Measurements from ENCODE around the gene CD200R1.

CD200R1 gene

GRCh38 chr3:112974894-112975293, at the start of gene CD200R1:
TSS of gene CD200R1 (minus strand) at chr3:112975103. CDS start at chr3:112974857, 246 bp downstream.
- DNase-seq (ENCODE audit: low read depth): no peak
- no peak within 1 kb of the TSS for H3K4me3 ChIP-seq (ENCODE audit: low read depth, low read length)

GRCh38 chr3:113021471-113021870, 46.6 kb upstream of the CD200R1 start:
- H3K4me3 ChIP-seq (ENCODE audit: low read depth, low read length): no peak overlapping the region
- no peak for DNase-seq (ENCODE audit: low read depth)

GRCh38 chr3:113019182-113020137, 44.6 kb upstream of the CD200R1 start:
- H3K4me3 ChIP-seq (ENCODE audit: low read depth, low read length): peak overlapping the region; percentile 73
- peak; percentile 80 for DNase-seq (ENCODE audit: low read depth)

- peak overlapping the region; percentile 73 for H3K4me3 ChIP-seq (ENCODE audit: low read depth, low read length)
- DNase-seq (ENCODE audit: low read depth): no peak
Measured at GRCh38 chr3:113018536-113019181, 43.8 kb upstream of the CD200R1 start.

GRCh38 chr3:113013593-113013992, 38.7 kb upstream of the CD200R1 start:
- H3K4me3 ChIP-seq (ENCODE audit: low read depth, low read length): no peak overlapping the region

GRCh38 chr3:113008117-113008516, 33.2 kb upstream of the CD200R1 start:
- H3K4me3 ChIP-seq (ENCODE audit: low read depth, low read length): no peak overlapping the region
- no peak for DNase-seq (ENCODE audit: low read depth)

More at GRCh38 chr3:113013593-113013992, 38.7 kb upstream of the CD200R1 start:
- no peak for DNase-seq (ENCODE audit: low read depth)

- H3K4me3 ChIP-seq (ENCODE audit: low read depth, low read length): no peak overlapping the region
- no peak for DNase-seq (ENCODE audit: low read depth)
Measured at GRCh38 chr3:113006359-113007056, 31.6 kb upstream of the CD200R1 start.

GRCh38 chr3:113005611-113006010, 30.7 kb upstream of the CD200R1 start:
- DNase-seq (ENCODE audit: low read depth): no peak
- H3K4me3 ChIP-seq (ENCODE audit: low read depth, low read length): no peak overlapping the region

GRCh38 chr3:113002679-113003078, 27.8 kb upstream of the CD200R1 start:
- DNase-seq (ENCODE audit: low read depth): no peak
- no peak overlapping the region for H3K4me3 ChIP-seq (ENCODE audit: low read depth, low read length)

- no peak overlapping the region for H3K4me3 ChIP-seq (ENCODE audit: low read depth, low read length)
Measured at GRCh38 chr3:113002037-113002436, 27.1 kb upstream of the CD200R1 start.

GRCh38 chr3:113000691-113001090, 25.8 kb upstream of the CD200R1 start:
- H3K4me3 ChIP-seq (ENCODE audit: low read depth, low read length): no peak overlapping the region
- DNase-seq (ENCODE audit: low read depth): no peak

More at GRCh38 chr3:113002037-113002436, 27.1 kb upstream of the CD200R1 start:
- DNase-seq (ENCODE audit: low read depth): no peak

GRCh38 chr3:112995800-112996199, 20.9 kb upstream of the CD200R1 start:
- H3K4me3 ChIP-seq (ENCODE audit: low read depth, low read length): no peak overlapping the region
- DNase-seq (ENCODE audit: low read depth): no peak

- DNase-seq (ENCODE audit: low read depth): peak; percentile 47
- peak within 1 kb of the TSS; percentile 89 for H3K4me3 ChIP-seq (ENCODE audit: low read depth, low read length)
Measured at GRCh38 chr3:112990672-112991602, 16.0 kb upstream of the CD200R1 start, which contains the start of gene GTPBP8. TSS of gene GTPBP8 (plus strand) at chr3:112990984. CDS start at chr3:112991000, 16 bp downstream.

GRCh38 chr3:112987710-112988334, 12.9 kb upstream of the CD200R1 start:
- no peak for DNase-seq (ENCODE audit: low read depth)

GRCh38 chr3:112984485-112984884, 9.6 kb upstream of the CD200R1 start:
- DNase-seq (ENCODE audit: low read depth): no peak

More at GRCh38 chr3:112987710-112988334, 12.9 kb upstream of the CD200R1 start:
- no peak overlapping the region for H3K4me3 ChIP-seq (ENCODE audit: low read depth, low read length)

GRCh38 chr3:112982710-112983109, 7.8 kb upstream of the CD200R1 start:
- H3K4me3 ChIP-seq (ENCODE audit: low read depth, low read length): no peak overlapping the region
- DNase-seq (ENCODE audit: low read depth): no peak

More at GRCh38 chr3:112984485-112984884, 9.6 kb upstream of the CD200R1 start:
- H3K4me3 ChIP-seq (ENCODE audit: low read depth, low read length): no peak overlapping the region

- DNase-seq (ENCODE audit: low read depth): no peak
- no peak overlapping the region for H3K4me3 ChIP-seq (ENCODE audit: low read depth, low read length)
Measured at GRCh38 chr3:112980080-112980479, 5.2 kb upstream of the CD200R1 start.

- H3K4me3 ChIP-seq (ENCODE audit: low read depth, low read length): no peak overlapping the region
- DNase-seq (ENCODE audit: low read depth): no peak
Measured at GRCh38 chr3:112979244-112979832, 4.4 kb upstream of the CD200R1 start.

Measured in skeletal muscle cell (primary cell).